HL-60/S4 (cell line): Measurements from ENCODE around the gene IFITM2.
"Not testable (repeated sequence)": the region's sequence is repeated elsewhere in the genome, so short reads cannot be mapped to it uniquely, and the experiment has no call there.

Source experiments
- in situ Hi-C: fragments of 300-500 bp; cut with MboI; formaldehyde crosslinking; loops from 2 replicates; pipeline ENCODE4 v1.14.3; 2022; ENCODE audit warnings: low sequenced_read_pairs

IFITM2 gene

GRCh38 chr11:281486-282161, 26.0 kb upstream of the IFITM2 start:
- in situ Hi-C loops: no loop called here

GRCh38 chr11:282171-282570, 25.4 kb upstream of the IFITM2 start:
- in situ Hi-C loops: no loop called here

GRCh38 chr11:282630-283360, 24.8 kb upstream of the IFITM2 start:
- in situ Hi-C loops: no loop called here

- in situ Hi-C loops: no loop called here
These were observed 24.1 kb upstream of the IFITM2 start for GRCh38 chr11:283405-284104.

- in situ Hi-C loops: no loop called here
These were observed 23.3 kb upstream of the IFITM2 start for GRCh38 chr11:284105-285020.

GRCh38 chr11:285021-285893, 22.4 kb upstream of the IFITM2 start:
- in situ Hi-C loops: no loop called here

GRCh38 chr11:285894-286220, 21.8 kb upstream of the IFITM2 start:
- in situ Hi-C loops: no loop called here

- in situ Hi-C loops: not testable (repeated sequence)
These were observed 20.4 kb upstream of the IFITM2 start for GRCh38 chr11:286977-287820.

GRCh38 chr11:287821-288477, 19.7 kb upstream of the IFITM2 start:
- in situ Hi-C loops: no loop called here

- in situ Hi-C loops: no loop called here
These were observed 18.9 kb upstream of the IFITM2 start, which contains the start of gene PGGHG for GRCh38 chr11:288478-289397. Gene PGGHG, plus strand, starts transcription at chr11:289126. Its CDS starts 691 bp downstream, at chr11:289817.

GRCh38 chr11:289398-289711, 18.3 kb upstream of the IFITM2 start:
- in situ Hi-C loops: no loop called here

- in situ Hi-C loops: no loop called here
These were observed 17.6 kb upstream of the IFITM2 start for GRCh38 chr11:289712-290620.

GRCh38 chr11:290621-291231, 16.9 kb upstream of the IFITM2 start:
- in situ Hi-C loops: no loop called here

- in situ Hi-C loops: no loop called here
These were observed 16.1 kb upstream of the IFITM2 start for GRCh38 chr11:291281-292210.
